Esophagus squamous epithelium (tissue), 5 donors: Measurements from ENCODE around the gene DHFR2. TPM values are rescaled to one million over a fixed set of nuclear protein-coding genes. Genes with fewer than 3 reads are reported as not detected.

Experiments
- DNase-seq: peaks from one replicate; lab custom pipeline; 2025; lab: John Stamatoyannopoulos, UW
- H3K27ac ChIP-seq, 4 donors: fragments of 200-600 bp; sonication (generic); one replicate each; pipeline ENCODE4 v1.5.1; 2016 to 2019; ENCODE audit warnings: mild to moderate bottlenecking in 1 of 4
- H3K27me3 ChIP-seq, 4 donors: fragments of 200-600 bp; sonication (generic); 1 replicate in 3 of 4; 2 replicates in 1 of 4; pipeline versions ENCODE4 v1.5.1 to v1.6.0; 2017 to 2021; ENCODE audit warnings: antibody characterized with exemption in 1 of 4
- H3K36me3 ChIP-seq, 3 donors: fragments of 200-600 bp; sonication (generic); one replicate each; pipeline ENCODE4 v1.5.1; 2016 to 2019
- H3K4me1 ChIP-seq, 3 donors: fragments of 200-600 bp; sonication (generic); one replicate each; pipeline ENCODE4 v1.5.1; 2017 to 2019
- H3K4me3 ChIP-seq, 4 donors: fragments of 200-600 bp; sonication (generic); 1 replicate in 3 of 4; 2 replicates in 1 of 4; pipeline ENCODE4 v1.5.1; 2016 to 2019; ENCODE audit warnings: mild to moderate bottlenecking in 2 of 4, moderate library complexity in 1 of 4
- H3K9me3 ChIP-seq, 3 donors: fragments of 200-600 bp; sonication (generic); one replicate each; pipeline ENCODE4 v1.5.1; 2016 to 2019
- CTCF ChIP-seq, 6 experiments: fragments of 450-650 bp in 4 of 6; fragments of 200-600 bp in 2 of 6; sonication (generic) in 2 of 6; IDR thresholded peaks; one replicate each; pipeline ENCODE4 v1.5.1; 2016 to 2019; ENCODE audit warnings: antibody characterized with exemption in 6 of 6, mild to moderate bottlenecking in 4 of 6, moderate library complexity in 4 of 6
- POLR2A ChIP-seq, 4 donors: fragments of 450-650 bp; IDR thresholded peaks; one replicate each; pipeline ENCODE4 v1.6.1; 2017; ENCODE audit warnings: antibody characterized with exemption in 4 of 4, mild to moderate bottlenecking in 4 of 4, moderate library complexity in 3 of 4
- WGBS, 2 donors: methylation state at CpG; one replicate each; pipeline ENCODE4 v1.1.5; 2018; 5-methylcytosine and 5-hydroxymethylcytosine counted together
- intact Hi-C: fragments of 100-400 bp; cut with DNase I; formaldehyde crosslinking; loops from one replicate; pipeline ENCODE4 v1.15.0; 2022
- total RNA-seq, 4 donors: library from RNA; depleted of rRNA; stranded (reverse); fragments of >200 nt; gene quantifications; one replicate each; pipeline ENCODE4 v1.1.0, GENCODE V29; 2016
- donor health status: DM: yes; HTN: yes; CAD: no.

The DHFR2 gene
- total RNA-seq, 4 donors from 2014 or later = 1.4 to 4.4 (median 3.8) TPM

GRCh38 chr3:94099311-94099710, 36.6 kb upstream of the DHFR2 start:
- Histone ChIP-seq H3K36me3 (peaks cover 0 to 90% (median 7%) of the 10 kb centered on the region in 3 donors), H3K9me3 (no peaks in the 10 kb centered on the region), H3K27ac (no peak overlapping the region), H3K4me3 (no peak overlapping the region), H3K27me3 (no peaks in the 10 kb centered on the region), H3K4me1 (no peaks in the 10 kb centered on the region)
- intact Hi-C loops = no loop called here
- 75 to 100% methylated on average over 1 of the region's 1 CpG for WGBS, 2 donors
- no peak for TF ChIP-seq POLR2A (IDR thresholded peaks at IDR 0.05)
- DNase-seq = no peak

GRCh38 chr3:94098452-94098851, 35.7 kb upstream of the DHFR2 start:
- DNase-seq = no peak
- 84% methylated on average over 3 of the region's 3 CpGs for WGBS, 2 donors

GRCh38 chr3:94095111-94095510, 32.4 kb upstream of the DHFR2 start:
- DNase-seq = no peak
- H3K9me3 ChIP-seq = no peaks in the 10 kb centered on the region
- H3K4me3 ChIP-seq = no peak overlapping the region
- no peaks in the 10 kb centered on the region for H3K27me3 ChIP-seq
- H3K4me1 ChIP-seq = no peaks in the 10 kb centered on the region
- TF ChIP-seq CTCF (IDR thresholded peaks at IDR 0.05) (no peak), POLR2A (IDR thresholded peaks at IDR 0.05) (no peak)
- intact Hi-C loops = no loop called here
- 86 to 91% methylated on average over 2 of the region's 2 CpGs for WGBS, 2 donors
- H3K27ac ChIP-seq = no peak overlapping the region
- H3K36me3 ChIP-seq = peaks cover 0 to 79% (median 7%) of the 10 kb centered on the region in 3 donors

More at GRCh38 chr3:94098452-94098851, 35.7 kb upstream of the DHFR2 start:
- Histone ChIP-seq H3K36me3 (peaks cover 0 to 87% (median 7%) of the 10 kb centered on the region in 3 donors), H3K27ac (no peak overlapping the region), H3K9me3 (no peaks in the 10 kb centered on the region), H3K27me3 (no peaks in the 10 kb centered on the region), H3K4me3 (no peak overlapping the region), H3K4me1 (no peaks in the 10 kb centered on the region)
- intact Hi-C loops = no loop called here
- no peak for TF ChIP-seq CTCF (IDR thresholded peaks at IDR 0.05)
- no peak for TF ChIP-seq POLR2A (IDR thresholded peaks at IDR 0.05)

DNA sequence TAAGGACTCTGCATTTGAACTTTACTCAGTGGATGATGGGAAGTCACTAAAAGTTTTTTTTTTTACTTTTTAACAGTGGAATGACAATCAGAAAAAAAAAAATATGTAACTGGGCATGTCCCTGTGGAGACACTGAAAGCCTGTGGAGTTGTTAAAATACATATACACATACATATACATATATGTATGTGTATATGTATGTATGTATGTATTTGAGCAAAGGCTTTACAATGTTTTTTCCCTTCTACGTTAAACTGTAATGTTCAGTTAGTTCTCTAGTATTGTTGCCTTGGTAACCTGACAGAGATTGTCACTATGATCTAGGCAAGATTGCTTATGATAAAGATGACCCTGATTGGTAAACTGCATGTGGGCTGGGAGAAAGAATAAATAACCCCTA, 30.4 kb upstream of the DHFR2 start:
- no peaks in the 10 kb centered on the region for H3K4me1 ChIP-seq
- WGBS, 2 donors = 71 to 87% methylated on average over 1 of the region's 1 CpG
- H3K9me3 ChIP-seq = no peaks in the 10 kb centered on the region
- H3K36me3 ChIP-seq = peaks cover 0 to 74% (median 7%) of the 10 kb centered on the region in 3 donors
- DNase-seq = no peak
- no peak overlapping the region for H3K4me3 ChIP-seq
- H3K27ac ChIP-seq = no peak overlapping the region
- intact Hi-C loops = no loop called here
- TF ChIP-seq POLR2A (IDR thresholded peaks at IDR 0.05) = no peak
- TF ChIP-seq CTCF (IDR thresholded peaks at IDR 0.05) = no peak
- no peaks in the 10 kb centered on the region for H3K27me3 ChIP-seq

DNA sequence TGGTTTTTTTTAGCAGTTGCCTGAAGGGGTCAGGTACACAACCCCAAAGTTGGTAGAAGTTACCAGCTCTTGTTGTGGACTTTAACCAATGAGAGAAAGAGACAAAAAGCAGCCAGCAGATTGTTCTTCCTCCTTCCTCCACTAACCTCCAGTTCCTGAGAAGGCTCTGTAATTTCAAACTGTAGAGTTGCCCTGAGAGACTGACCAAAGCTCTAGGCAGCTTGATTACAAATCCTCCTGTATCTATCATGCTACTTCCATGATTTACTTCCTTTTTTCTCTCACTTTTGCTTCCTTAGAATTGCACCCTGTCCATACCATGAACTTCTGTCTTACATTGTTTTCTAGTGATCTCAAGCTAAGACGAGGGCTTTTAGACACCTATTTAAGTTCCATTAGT, 29.4 kb upstream of the DHFR2 start:
- H3K9me3 ChIP-seq = no peaks in the 10 kb centered on the region

More for the DNA sequence above, 29.4 kb upstream of the DHFR2 start:
- H3K27me3 ChIP-seq = no peaks in the 10 kb centered on the region
- H3K4me3 ChIP-seq = no peak overlapping the region
- DNase-seq = no peak
- TF ChIP-seq CTCF (IDR thresholded peaks at IDR 0.05) = no peak
- TF ChIP-seq POLR2A (IDR thresholded peaks at IDR 0.05) = no peak
- H3K4me1 ChIP-seq = no peaks in the 10 kb centered on the region
- H3K36me3 ChIP-seq = peaks cover 0 to 74% (median 7%) of the 10 kb centered on the region in 3 donors
- H3K27ac ChIP-seq = no peak overlapping the region
- intact Hi-C loops = no loop called here
- 77 to 91% methylated on average over 1 of the region's 1 CpG for WGBS, 2 donors
